HG02973 (cell line): Measurements from ENCODE around the gene EPOP.

ENCODE experiments used
- ATAC-seq: cut with Tn5 transposase; IDR thresholded peaks from one replicate; pipeline ENCODE4 v1.9.1; 2021; ENCODE audit warnings: moderate library complexity; ENCODE audit not compliant: unreplicated experiment

The EPOP gene

DNA sequence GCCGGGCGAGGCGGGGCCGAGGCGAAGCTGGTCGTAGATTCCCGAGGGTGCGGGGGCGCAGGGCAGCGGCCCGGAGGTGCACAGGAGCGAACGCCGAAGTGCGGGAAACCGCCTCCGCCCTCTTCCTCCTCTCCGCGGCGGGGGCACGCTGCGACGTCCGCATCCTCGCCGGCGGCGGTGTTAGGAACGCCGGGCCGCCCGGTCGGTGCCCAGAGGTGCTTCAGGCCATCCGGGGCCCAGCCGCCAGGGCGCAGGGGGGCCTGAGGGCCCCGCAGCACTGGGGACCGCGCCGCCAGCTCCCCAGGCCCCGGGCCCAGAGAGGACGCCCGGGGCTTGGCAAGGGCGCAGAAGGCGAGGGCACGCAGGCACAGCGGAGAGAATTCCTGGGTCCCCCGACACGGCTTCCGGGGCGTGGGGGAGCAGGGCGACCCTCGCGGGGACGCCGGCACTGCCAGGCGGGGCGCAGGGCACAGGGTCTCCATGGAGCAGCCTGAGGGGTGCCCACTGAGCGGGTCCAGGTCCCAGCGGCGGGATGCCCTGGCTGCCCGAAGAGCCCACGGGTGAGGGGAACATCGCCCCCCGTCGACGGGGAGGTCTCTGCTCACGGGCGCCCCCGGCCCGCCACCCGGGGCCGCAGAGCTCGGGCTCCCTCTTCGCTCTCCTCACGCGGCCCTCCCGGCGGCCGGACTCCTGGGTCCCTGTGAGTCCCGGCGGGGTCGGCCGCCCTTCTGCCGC is 576 bp downstream of the EPOP start:
- peak; percentile 8 for ATAC-seq

DNA sequence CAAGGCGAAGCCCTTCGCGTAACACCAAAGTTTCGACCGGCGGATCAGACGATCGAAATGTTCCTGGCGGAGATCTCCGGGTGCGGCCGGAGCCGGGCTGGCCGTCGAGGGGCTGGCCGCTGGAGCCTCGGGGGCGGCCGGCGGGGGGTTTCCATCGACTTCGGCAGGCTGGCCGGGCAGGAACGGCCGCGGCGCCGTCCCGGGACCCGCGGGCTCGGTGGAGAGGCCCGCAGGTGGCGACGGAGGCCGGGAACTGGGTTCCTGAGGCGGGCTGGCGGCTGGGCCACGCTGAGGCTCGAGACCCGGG is 1.1 kb downstream of the EPOP start:
- no peak for ATAC-seq

DNA sequence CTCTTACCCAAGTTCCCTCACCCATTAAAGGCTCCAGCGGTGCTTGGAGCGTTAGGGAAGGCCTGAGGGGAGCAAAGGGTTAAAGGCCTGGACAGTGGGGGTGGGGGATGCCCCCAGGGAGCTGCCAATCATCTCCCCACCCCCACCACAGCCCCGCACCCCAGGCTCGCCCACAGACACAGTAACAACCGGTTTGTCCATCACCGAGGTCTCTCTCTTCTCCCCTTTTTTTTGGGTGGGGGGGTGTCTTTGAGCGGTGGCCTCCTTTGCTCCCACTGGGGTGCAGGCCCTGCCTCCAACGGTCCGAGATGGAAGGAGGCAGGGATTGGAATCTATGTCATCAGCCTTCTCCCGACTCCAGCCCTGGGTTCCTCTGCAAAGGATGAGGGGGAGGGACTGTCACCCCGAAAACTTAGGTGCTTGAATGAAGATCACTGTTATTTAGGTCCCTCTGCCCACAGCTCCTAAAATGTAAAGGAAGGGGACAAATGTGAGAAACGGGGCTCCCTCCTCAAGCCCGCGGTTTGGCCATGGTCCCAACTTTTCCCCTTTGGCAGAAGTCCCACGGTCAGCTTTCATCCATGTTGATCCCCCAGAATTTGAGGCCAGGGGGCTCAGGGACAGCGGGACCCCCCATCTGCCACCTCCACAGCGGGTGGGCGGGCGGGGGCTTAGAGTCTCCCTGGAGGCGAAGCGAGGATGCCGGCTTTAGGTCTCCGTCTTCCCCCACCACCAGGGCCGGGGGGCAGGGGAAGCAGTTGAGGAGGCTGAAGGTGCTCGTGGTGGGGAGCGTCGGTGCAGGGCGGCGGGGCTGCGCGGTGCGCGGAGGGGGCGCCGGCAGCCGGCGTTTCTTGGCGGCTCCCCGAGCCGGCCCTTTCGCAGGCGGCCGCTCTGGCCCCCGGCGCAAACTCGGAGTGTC is 1.7 kb downstream of the EPOP start:
- ATAC-seq = no peak

DNA sequence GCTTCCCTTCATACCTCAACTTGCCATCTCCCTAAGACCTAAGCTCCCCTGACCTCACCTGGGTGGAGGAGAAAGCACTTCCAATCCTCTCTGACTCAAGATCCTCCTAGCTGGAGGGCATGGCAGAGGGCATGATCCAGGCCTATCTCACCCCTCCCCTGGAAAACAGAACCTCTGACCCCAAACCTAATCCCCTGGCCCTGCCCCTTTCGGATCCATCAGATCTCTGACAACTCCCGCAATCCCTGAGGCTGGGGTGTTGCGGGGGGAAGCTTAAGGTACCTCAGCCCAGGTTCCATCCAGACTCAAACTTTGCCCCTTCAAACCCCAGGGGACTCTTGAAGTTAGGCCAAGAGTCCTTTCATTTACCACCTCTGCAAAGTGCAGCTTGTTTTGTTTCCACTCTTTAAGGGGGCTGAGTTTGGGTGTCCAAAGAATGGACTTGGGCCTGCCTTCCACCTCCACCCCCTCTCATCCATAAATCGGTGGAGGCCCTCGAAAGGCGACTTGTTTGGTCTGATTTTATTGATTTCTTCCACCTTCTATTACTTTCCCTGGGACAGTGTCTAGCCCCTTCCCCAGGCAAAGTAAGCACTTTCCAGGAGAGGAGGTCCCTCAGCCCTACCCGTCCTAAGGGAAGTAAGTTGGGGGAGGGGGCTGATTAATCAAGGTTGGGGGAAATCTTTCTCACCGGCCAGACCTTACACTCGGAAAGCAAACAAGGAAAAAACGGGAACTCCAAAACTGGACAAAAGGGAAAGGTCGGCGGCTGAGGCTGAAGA is 2.6 kb downstream of the EPOP start:
- no peak for ATAC-seq

DNA sequence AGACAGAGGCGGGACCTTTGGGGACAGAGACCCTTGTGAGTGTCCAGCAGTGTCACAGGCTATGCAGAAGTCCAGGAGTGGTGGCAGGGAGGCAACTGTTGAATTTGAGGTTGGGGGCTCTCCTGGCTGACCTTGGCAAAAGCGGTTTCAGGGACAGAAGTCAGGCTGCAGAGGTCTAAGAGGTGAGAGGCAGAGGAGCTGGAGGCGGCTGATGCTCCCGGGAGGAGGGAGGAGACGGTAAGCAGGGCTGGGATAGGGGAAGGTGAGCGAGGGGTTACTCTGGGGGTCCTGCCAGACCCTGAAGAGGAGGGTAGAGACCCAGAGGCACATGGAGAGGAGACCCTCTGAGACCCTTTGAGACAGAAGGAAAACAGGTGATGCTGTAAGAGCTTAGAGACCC is 5.2 kb downstream of the EPOP start:
- no peak for ATAC-seq

DNA sequence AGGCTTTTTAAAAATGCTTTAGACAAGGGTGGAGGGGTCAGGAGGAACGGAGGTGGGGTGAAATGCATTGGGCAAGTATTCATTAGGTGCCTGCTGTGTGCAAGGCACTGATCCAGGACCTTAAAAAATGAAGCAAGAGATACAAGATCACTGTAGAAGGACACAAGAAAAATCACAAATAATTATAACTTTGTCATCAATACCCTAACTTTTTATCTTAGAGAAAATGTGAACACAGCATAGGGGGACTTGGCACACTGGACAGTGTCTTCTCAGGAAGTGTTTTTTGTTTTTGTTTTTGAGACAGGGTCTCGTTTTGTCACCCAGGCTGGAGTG is 7.0 kb downstream of the EPOP start:
- ATAC-seq = no peak

DNA sequence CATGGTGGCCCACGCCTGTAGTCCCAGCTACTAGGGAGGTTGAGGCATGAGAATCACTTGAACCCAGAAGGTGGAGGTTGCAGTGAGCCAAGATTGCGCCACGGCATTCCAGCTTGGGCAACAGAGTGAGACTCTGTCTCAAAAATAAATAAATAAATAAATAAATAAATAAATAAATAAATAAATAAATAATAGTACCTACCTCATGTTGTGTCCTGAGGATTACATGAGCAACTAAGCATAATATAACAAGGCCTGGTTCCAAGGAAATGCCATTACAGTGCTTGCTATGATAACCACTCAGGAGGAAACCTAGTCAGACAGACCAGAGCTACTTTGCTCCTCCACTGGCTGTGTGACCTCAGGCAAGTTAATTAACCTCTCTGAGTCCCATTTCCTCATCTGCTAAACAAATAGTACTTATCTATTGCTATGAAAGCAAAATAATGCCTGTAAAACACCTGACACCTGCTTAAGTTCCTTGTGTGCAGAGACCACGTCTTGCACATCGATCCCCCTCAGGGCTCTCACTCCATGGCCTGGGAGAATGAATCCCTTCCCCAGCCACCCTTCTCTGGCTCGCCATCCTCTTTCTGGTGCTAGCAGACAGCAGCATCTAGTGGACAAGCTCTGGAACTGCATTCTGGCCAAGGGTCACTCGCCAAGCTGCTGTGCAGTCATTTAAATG is 7.5 kb downstream of the EPOP start:
- no peak for ATAC-seq

DNA sequence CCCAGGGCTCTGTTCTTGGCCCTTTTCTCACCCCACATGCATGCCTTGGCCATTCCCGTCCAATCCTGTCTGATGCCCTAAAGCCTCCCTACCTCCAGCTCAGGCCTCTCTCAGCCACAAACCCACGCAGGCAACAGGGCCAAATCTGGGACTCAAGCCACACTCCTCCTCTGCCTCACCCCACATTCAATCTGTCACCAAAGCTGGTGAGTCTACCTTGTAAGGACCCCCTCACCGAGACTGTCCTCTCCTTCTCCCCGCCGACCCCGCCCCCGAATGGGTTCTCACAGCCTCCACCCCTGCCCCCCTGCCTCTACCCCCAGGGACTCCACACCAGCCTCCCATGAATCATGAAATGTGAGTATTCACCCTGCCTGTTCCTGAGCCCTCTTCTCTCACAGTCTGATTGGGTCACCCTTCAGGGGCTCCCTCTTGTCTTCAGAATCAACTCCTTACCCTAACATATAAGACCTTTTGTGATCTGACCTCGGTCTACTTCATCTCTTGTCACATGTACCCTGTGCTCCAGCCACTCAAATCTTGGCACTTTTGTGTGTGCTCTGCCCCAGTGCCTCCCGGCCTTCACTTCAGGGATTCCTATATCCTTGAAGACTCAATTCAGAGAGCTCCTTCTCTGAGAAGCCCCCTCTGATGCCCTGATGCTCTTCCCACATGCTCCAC is 10.7 kb downstream of the EPOP start:
- no peak for ATAC-seq

DNA sequence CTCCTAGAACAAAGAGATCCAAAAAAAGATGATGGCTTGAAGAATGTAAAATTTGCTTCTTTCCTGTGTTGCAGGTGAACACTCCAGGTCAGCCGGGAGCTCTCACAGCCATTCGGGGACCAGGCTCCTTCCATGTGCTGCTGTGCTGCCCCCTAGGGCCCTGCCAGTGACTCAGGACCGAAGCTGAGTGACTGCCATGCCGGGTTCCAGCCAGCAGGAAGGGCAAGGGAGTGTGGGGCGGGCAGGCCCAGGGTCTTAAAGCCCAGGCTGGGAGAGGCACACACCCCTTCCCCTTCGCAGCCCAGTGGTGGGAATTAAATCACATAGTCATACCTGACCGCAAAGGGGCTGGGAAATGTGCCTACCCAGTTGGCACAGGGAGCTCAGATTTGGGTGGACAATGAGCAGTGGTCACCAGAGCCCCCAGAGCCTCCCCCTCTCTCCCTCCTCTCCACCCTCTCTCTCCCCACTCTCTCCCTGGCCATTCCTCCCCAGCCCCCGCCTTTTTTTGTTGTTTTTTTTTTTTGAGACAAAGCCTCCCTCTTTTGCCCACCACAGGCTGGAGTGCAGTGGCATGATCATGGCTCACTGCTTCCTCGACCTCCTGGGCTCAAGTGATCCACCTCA is 11.5 kb downstream of the EPOP start:
- ATAC-seq = no peak

DNA sequence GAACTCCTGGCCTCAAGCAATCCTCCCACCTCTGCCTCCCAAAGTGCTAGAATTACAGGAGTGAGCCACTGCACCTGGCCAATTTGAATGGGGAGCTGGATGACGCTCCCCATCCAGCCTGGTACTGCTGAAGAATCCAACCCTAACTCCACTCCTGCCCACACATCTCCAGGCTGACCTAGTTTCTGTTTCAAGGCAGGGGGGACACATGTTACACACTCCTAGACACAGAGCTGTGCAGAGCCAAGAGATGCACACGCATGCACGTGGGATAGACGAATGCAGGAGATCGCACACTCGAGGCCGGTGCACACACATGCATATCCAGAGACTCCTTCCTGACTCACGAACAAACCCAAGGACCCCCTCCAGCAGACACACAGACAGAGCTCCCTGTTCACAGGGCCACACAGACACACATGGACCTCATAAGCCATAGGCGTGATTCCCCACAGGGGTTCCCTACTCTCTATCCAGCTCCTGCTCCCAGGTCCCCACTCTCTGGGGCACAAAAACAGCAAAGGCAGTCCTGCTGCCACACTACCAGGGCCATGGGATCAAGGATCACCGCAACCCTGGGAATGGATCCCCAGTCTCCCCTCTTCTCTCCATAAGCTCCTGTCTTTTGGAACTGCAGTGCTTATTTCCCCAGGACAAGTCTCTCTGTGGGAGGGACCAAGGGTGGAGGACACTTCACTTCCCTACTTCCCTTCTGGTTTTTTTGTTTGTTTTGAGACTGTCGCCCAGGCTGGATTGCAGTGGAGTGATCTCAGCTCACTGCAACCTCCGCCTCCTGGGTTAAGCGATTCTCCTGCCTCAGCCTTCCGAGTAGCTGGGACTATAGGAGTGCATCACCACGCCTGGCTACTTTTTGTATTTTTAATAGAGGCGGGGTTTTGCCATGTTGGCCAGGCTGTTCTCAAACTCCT is 14.4 kb downstream of the EPOP start:
- no peak for ATAC-seq

DNA sequence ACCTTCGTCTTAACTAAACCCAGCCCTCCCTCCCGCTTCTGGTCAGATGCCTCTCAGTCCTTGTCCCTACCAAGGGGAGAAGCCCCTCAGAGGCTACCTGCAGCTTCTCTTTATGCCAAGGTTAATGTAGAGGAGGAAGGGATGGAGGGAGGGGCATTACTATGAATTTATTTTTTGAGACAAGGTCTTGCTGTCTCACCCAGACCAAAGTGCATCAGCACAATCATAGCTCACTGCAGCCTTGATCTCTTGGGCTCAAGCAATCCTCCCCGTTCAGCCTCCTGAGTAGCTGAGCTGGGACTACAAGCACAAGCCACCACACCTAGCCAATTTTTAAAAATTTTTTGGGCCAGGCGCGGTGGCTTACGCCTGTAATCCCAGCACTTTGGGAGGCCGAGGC is 15.3 kb downstream of the EPOP start:
- ATAC-seq = no peak

DNA sequence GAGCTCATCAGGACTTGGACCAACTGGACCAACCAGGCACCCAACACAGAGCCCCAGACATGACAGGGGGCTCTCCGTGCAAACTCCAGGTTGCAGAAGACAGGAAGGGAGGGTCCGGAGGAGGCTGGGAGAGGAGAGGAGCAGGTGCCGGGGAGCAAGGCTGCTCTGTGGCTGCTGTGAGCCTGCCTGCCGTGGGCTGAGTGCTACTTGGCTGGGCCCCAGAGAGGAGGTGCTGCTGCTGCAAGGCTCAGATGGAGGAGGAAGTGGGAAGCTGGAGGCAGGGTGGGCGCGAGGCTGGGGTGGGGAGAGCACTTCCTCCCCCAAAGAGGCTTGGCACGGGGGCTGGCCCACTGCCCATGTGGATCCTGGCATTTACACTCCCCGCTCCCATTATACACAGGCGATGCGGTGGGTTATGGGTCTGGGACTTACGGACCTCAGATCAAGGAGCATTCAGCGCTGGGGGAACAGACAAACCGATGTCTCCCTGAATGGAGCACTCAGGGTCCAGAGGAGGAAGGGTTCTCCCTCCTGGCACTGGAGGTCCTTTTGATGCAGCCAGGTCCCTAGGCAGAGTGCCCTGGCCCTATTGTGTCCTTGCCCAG is 15.9 kb downstream of the EPOP start:
- no peak for ATAC-seq

DNA sequence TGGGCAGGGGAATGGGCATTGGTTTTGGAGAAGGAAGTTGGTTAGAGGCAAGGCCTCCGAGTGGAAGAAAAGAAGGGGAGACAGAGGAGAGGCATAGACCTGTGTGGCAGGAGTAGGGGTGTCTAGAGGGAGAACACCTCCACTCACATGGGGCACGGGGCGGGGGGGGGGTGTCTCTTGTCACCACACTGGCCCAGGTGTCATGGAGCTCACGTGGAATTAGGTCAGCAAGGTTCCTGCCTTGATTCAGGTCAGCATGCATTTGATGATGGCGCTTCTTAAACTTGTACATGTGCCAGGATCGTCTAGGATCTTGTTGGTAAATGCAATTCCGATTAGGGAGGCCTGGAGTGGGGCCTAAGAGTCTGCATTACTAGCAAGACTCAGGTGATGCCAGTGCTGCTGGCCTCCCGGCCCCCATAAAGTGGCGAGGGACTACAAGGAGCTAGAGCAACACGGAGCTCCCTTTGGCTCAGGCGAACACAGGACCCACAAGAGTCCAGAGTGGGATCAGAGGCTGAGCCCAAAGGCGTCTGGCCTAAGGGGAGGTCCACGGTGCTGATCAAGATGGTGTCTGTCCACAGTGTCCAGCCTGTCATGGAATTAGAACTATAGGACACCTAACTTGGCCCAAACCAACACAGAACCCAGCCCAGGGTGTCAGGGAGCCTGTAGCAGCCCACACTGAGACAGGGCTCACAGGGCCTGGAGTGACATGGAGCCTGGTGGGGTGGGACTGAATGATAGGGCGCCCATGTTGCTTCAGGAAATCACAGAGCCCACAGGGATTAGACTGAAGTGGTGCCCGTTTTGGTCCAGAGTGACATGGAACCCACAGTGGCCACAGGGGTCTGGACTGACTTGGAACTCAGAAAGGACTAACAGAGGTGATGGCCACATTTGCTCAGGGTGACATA is 16.7 kb downstream of the EPOP start:
- no peak for ATAC-seq

DNA sequence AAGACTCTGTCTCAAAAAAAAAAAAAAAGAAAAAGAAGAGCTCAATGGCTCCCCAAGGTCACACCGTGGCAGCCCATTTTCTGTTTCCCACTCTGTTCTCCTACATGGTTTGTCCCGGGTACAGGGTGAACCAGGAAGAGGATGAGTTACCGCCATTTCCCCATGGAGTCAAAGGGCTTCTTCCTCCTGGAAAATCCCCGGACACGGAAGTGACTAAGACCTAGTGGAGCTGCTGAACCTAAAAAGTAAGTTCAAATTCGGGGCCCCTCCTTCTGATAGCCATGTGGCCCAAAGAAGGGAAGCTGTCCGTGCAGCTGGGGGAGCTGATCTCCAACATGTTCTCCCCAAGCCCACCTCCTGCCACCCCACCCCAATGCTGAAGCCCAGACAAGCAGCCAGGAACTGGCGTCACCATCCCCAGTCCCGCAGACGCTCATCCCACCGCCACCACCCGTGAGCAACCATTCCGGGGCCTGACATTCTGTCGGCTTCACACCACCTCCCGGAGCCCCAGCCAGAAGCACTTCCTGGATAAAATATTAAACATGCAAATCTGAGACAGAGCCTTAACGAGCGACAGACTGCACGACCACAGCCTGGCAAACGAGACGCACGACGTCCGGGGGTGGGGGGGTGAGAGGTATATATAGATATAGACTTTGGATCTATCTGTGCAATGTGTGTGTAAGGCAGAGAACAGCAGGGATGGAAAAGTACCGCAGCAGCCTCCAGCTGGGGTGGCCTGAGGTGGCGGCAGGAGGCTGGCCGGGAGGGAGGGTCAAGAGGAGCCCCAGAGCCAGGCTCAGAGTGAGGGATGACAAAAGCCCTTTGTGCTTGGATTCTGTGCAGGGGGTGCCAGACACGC is 17.6 kb downstream of the EPOP start:
- ATAC-seq = no peak

DNA sequence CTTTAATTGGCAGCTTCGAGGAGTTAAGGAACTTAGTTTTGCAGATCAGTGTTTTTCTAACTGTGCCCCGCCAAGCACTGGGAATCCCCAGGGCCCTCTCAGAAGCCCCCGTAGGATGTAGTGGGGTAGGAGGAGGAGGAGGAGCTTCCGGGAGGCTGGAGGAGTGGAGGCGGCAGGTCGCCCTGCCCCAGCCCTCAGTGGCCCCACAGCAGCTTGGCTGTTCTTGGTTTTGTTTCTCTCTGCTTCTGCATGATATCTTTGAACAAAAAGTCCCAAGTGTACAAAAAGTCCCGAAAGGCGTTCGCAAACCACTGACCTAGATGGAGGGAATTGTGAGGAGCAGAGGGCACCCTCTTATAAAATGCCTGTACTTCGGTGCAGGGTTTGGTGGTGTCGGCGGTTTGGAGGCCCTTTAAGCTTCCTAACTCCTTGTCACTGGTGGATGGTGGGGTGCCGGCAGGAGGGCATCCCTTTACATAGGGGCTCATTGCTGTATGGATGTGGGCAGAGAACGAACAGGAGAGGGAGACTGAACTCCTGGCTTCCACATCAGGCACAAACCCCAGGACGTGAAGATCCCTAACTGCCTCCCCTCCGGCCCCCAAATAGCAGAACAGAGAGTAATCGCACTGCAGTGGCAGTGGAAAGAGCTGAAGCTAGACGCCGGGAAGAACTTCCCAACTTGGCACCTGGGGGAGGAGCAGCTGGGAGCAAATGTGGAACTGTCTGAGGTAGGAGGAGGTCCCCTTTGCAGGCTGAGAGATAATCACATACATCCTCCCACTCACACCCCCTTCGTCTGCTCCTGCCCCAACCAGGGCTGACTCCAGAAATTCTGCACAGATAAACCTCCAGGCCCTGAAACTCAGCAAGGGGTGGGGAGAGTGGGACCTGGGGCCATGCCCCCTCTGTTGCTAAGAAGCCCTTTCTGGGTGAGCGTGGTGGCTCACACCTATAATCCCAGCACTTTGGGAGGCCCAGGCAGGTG is 20.1 kb downstream of the EPOP start:
- ATAC-seq = no peak

DNA sequence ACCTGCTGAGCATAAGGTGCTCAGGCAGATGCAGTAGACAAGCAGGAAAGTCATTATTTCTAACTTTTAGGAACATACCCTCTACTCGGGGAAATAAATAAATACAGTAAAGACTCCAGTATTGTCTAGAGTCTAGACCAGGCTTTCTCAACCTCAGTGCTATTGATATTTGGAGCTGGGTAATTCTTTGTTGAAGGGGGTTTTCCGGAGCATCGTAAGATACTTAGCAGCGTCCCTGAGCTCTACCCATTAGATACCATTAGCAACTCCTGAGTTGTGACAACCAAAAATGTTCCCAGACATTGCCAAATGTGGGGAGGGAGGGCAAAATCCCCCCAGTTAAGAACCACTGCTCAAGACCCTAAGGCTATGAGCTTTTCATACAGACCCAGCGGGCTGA is 21.1 kb downstream of the EPOP start:
- ATAC-seq = no peak
